ENCODE measurements around the gene ZNF524.

Gene ZNF524

GRCh38 chr19:55601084-55601483 is 996 bp downstream of the ZNF524 start:
- DNase-seq (ENCODE audit: extremely low read depth in 1 of 2, low read depth in 1 of 2), result no peak

- DNase-seq (ENCODE audit: extremely low read depth in 1 of 2, low read depth in 1 of 2), result no peak
These were observed 2.3 kb downstream of the ZNF524 start for GRCh38 chr19:55602104-55603001.

GRCh38 chr19:55603115-55603514 is 3.0 kb downstream of the ZNF524 start:
- no peak for DNase-seq (ENCODE audit: extremely low read depth in 1 of 2, low read depth in 1 of 2)

- DNase-seq (ENCODE audit: extremely low read depth in 1 of 2, low read depth in 1 of 2), result no peak
These were observed 3.6 kb downstream of the ZNF524 start for GRCh38 chr19:55603581-55604292.

- DNase-seq (ENCODE audit: extremely low read depth in 1 of 2, low read depth in 1 of 2), result peak; percentile 98 to 99
These were observed 5.1 kb downstream of the ZNF524 start for GRCh38 chr19:55605207-55605636.

GRCh38 chr19:55605637-55606470 is 5.8 kb downstream of the ZNF524 start, which contains the start of gene ZNF865:
TSS of gene ZNF865 (plus strand) at chr19:55605647. CDS start at chr19:55613619, 7,972 bp downstream.
- DNase-seq (ENCODE audit: extremely low read depth in 1 of 2, low read depth in 1 of 2), result peak; percentile 38 to 61

- DNase-seq (ENCODE audit: extremely low read depth in 1 of 2, low read depth in 1 of 2), result no peak
These were observed 6.3 kb downstream of the ZNF524 start for GRCh38 chr19:55606471-55606787.

- no peak for DNase-seq (ENCODE audit: extremely low read depth in 1 of 2, low read depth in 1 of 2)
These were observed 6.7 kb downstream of the ZNF524 start for GRCh38 chr19:55606817-55607216.

- no peak for DNase-seq (ENCODE audit: extremely low read depth in 1 of 2, low read depth in 1 of 2)
These were observed 9.2 kb downstream of the ZNF524 start for GRCh38 chr19:55609326-55609725.

- no peak for DNase-seq (ENCODE audit: extremely low read depth in 1 of 2, low read depth in 1 of 2)
These were observed 11.4 kb downstream of the ZNF524 start for GRCh38 chr19:55611300-55611982.

GRCh38 chr19:55611983-55612645 is 12.0 kb downstream of the ZNF524 start:
- DNase-seq (ENCODE audit: extremely low read depth in 1 of 2, low read depth in 1 of 2), result no peak

GRCh38 chr19:55613396-55613795 is 13.3 kb downstream of the ZNF524 start:
- no peak for DNase-seq (ENCODE audit: extremely low read depth in 1 of 2, low read depth in 1 of 2)

- DNase-seq (ENCODE audit: extremely low read depth in 1 of 2, low read depth in 1 of 2), result no peak
These were observed 14.0 kb downstream of the ZNF524 start for GRCh38 chr19:55613930-55614710.

- no peak for DNase-seq (ENCODE audit: extremely low read depth in 1 of 2, low read depth in 1 of 2)
These were observed 14.8 kb downstream of the ZNF524 start for GRCh38 chr19:55614711-55615542.

GRCh38 chr19:55615543-55616394 is 15.7 kb downstream of the ZNF524 start:
- DNase-seq (ENCODE audit: extremely low read depth in 1 of 2, low read depth in 1 of 2), result no peak

- DNase-seq (ENCODE audit: extremely low read depth in 1 of 2, low read depth in 1 of 2), result no peak
These were observed 16.3 kb downstream of the ZNF524 start for GRCh38 chr19:55616395-55616875.

- DNase-seq (ENCODE audit: extremely low read depth in 1 of 2, low read depth in 1 of 2), result no peak
These were observed 17.3 kb downstream of the ZNF524 start for GRCh38 chr19:55617426-55617825.

Measured in stimulated activated CD8-positive, alpha-beta memory T cell treated with anti-CD3 and anti-CD28 coated beads, Interleukin-7, amount 100 ng/mL, for 48 hours (primary cell).